ENCODE measurements around the gene PEX26.
"Not testable (repeated sequence)": the region's sequence is repeated elsewhere in the genome, so short reads cannot be mapped to it uniquely, and the experiment has no call there.

Gene PEX26

DNA sequence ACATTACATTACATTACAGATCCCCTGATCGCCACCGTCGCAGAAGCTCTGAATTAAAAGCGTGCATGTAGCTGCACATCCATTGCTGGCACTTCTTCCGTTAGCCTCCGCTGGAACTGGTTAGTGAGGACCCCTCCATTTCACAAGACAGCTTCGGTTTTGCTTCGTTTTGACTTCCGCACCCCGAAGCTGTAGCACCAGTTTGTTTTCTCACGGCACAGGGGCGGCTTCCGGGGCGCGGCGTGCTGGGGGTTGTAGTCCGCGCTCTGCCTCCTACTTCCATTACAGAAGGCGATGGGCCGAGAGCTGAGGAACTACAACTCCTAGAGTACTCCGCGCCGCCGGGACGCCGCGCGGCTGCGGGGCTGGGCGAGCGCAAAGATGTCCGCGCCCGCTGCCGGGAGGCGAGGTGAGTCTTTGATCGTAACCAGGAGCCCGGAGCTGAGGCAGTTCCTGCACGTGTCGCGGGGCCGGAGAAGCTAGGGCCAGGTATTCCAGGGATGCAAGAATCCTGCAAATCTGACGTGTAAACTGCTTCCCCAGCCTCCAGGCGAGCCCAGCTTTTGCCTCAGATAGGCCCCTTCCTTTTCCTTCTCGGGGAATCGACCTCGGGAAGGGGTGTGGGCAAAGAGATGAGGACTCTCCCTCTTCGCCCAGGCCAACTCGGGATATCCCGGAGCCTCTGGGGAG is at the start of gene PEX26:
PEX26 (plus strand) TSS at position 352 of the 690 bp plus-strand sequence. CDS start 387 bp downstream, outside the sequence.
- peak; percentile 92 to 94 for DNase-seq

DNA sequence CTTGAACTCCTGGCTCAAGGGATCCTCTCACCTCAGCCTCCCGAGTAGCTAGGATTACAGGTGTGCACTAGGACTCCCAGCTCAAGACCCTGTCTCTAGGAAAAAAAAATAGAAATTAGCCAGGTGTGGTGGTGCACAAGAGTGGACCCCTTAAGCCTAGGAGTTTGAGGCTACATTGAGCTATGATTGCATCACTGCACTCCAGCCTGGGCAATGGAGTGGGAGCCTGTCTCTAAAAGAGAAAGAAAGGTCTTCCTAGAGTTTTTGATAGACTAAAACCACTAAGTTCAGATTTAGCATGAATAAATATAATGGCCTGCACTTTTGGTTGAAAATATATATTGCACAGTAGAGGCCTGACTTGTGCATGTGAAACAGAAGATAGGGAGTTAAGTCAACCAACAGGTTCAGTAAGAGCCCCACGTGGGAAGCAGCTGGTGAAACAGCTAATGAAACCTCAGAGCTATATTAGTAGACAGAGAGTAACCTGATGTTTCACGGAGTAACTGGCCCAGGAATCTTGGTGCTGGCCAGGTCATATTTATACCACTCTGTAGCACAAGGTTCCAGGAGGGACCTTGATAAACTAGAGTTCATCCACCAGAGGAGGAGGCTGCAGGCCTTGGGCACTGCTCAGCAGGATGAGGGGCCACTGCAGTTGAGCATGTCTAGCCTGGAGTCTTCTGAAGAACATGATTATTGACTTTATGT is 48.8 kb upstream of the PEX26 start:
- DNase-seq: no peak

DNA sequence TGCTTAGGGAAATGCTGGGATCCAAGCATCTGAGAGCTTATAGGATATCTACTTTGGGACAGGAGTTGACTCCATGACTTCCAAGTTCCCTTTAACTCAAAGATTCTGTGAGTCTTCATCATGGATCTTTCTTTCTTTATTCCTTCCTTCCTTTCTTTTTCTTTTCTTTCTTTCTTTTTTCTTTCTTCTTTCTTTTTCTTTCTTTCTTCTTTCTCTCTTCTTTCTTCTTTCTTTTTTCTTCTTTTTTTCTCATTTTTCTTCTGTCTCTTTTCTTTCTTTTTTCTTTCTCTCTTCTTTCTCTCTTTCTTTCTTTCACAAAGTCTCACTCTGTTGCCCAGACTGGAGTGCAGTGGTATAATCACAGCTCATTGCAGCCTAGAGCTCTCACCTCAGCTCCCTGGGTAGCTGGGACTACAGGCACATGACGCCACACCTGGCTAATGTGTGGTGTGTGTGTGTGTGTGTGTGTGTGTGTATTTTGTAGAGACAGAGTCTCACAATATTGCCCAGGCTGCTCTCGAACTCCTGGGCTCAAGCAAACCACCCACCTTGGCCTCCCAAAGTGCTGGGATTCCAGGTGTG is 48.0 kb upstream of the PEX26 start:
- DNase-seq: no peak

DNA sequence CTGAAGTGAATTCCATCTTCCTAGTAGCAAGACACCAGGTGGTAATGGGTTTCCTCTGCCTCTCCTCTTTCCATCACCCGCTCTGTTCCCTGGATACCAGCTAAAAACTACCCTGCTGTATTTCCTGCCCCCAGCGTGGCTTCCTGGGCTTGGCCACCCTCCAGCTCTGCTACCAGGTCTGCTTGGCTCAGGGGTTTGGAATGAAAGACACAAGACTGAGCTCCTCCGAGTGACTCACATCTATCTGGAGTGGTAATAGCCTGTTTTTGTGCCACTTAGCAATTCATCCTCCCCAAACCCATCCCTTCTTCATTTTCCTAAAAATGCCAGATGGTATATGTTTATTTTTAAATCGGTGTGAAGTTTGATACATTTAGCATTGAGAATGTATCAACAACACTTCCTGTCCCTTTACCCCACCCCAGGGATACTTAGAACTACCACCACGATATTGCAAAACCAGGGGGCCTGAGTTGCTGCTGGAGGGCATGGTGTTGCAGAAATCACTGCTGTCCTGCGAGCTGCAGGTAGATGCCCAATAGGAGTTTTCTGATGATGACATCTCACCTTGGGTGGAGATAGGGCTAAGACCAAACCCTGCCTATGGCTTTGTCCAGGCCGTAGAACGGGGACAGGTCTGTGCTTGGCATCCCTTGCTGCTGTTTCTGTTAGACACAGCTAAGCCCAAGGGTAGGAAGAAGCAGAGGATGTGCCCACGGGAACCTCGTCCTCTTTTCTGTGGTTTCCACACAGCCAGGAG is 45.9 kb upstream of the PEX26 start:
- no peak for DNase-seq

DNA sequence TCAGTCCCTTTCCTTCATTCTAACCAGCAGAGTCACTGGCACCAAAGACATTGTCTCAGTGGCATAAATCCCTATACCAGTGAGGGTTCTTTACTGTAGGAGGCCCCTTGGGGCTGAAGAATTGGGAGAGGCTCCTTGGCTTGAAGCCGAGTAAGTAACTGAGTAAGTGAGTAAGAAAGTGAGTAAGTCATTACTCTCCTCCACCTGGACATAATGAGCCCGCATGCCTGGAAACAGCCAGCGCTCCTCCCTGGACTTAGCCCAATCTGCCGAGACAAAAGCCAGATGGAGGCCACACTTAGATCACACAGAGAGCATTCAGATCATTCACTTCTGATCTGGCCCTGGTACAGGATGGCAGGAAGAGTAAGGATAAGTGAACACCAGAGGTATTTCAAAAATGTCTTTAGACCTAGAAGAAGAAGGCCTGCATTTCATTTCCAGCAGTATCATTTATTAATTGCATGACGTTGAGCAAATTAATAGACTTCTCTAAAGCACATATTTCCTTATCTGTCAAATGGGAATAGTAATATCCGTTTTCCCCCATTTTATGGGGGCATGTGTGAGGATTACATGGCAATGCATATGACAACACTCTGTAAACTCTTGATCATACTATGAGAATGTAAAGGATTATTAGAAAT is 45.2 kb upstream of the PEX26 start:
- DNase-seq: no peak

GRCh38 chr22:18033204-18033998 is 44.4 kb upstream of the PEX26 start:
- DNase-seq: no peak

- DNase-seq: no peak
These were observed 43.7 kb upstream of the PEX26 start for GRCh38 chr22:18034076-18034475.

DNA sequence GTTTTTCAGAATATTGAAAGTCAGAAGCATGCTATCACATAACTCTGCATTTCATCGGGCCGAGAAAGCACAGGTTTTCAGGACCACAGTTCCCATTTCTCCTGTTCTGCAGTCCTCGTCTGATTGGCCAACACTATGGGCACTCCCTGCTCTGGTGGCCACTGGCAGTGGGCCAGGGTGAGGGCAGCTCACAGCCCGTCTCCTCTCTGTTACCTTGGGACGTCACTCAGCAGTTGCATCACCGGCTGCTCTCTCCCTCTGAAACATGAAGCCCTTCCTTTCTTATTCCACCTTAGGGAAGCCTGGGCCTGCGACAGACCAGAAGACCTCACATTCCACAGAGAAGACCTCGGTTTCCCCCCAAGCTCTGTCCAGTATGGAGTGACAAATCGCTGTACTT is 42.0 kb upstream of the PEX26 start:
- DNase-seq: no peak

GRCh38 chr22:18040898-18041297 is 36.9 kb upstream of the PEX26 start:
- DNase-seq: not testable (repeated sequence)

GRCh38 chr22:18042685-18043084 is 35.1 kb upstream of the PEX26 start:
- DNase-seq: no peak

- no peak for DNase-seq
These were observed 33.1 kb upstream of the PEX26 start for GRCh38 chr22:18044548-18045271.

DNA sequence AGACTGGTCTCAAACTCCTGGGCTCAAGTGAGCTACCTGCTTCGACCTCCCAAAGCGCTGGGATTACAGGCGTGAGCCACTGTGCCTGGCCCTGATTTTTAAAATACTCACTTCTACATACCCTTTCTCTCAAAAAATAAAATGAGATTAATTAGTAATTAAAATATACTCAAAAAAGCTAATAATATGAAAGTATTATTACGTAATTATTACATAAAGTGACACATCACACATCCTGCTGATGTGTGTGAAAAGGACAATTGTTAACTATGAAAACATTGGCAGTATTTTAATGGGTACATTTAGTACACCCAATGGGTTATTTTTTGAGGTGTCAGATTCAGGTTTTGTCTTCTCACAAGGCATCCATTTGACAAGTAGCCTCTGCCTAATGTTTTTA is 32.0 kb upstream of the PEX26 start:
- no peak for DNase-seq

GRCh38 chr22:18048041-18048440 is 29.7 kb upstream of the PEX26 start:
- no peak for DNase-seq

GRCh38 chr22:18048441-18048898 is 29.3 kb upstream of the PEX26 start:
- no peak for DNase-seq

DNA sequence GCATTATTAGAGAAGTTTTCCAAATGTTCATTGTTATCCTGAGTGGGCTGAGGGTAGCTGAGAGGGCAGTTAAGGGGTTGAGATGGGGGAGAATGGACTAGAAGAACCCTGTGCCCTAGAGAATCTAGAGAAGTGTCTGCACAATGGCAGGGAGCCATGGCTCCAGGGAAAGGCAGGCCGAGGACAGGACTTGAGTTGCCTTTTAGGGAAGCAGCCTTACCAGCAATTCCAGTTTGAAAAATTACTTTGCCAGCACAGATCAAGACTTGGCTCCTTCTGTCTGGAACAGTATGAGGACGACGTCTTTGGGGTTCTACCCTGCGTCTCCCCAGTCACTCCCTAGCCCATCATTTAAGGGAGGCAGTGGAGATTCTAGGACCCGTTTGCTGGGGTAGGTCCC is 27.7 kb upstream of the PEX26 start:
- DNase-seq: no peak

DNA sequence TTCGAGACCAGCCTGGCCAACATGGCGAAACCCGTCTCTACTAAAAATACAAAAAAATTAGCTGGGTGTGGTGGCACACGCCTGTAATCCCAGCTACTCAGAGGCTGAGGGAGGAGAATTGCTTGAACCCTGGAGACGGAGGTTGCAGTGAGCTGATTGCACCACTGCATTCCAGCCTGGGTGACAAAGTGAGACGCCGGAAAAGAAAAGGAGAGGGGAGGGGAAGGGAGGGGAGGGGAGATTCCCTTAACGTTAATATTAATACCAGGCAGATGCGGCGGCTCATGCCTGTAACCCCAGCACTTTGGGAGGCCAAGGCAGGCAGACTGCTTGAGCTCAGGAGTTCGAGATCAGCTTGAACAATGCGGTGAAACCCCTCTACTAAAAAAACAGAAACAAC is 26.7 kb upstream of the PEX26 start:
- DNase-seq: not testable (repeated sequence)

GRCh38 chr22:18053216-18053946 is 24.4 kb upstream of the PEX26 start:
- DNase-seq: not testable (repeated sequence)

DNA sequence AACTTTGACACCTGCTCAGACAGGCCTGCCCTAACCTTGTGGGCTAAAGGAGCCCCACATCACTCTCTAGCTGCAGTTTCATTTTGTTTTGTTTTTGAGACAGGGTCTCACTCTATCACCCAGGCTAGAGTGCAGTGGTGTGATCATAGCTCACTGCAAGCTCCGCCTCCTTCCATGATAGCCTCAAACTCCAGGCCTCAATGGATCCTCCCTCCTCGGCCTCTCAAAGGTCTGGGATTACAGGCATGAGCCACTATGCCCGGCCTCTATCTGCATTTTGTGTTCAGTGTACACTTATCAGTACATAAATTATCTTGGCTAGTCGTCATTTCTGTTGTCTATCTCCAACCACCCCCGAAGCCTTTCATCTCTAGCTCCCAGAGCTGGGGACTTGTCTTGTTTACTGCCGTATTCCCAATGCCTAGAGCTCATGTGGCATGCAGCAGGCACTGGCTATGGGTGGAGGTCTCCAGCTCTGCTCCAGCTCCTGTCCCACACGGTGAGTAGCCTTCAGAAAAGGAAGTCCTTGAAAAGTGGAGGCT is 22.1 kb upstream of the PEX26 start:
- no peak for DNase-seq

DNA sequence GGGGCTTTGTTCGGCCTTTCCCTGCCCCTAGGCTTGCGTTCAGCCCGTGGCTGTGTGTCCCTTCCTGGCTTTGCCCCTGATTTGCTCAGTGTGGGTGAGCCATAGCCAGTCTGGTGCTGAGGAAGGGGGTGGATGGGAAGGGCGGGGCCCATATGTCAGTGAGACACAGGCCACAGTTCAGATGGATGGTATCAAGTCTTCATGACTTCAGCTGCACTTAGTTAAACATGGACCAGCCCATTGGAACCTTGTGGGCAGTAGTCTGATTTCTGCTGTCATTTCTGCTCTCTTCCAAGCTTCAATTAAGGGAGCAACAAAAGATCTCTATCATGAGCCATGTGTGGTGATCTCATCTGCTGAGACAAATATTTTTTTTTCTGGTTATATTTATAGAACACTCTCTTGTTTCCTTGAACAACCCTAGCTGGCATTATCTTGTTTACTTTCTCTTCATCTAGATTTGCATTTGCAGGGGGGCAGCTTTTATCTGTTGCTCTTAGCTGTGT is 21.6 kb upstream of the PEX26 start:
- no peak for DNase-seq
